Loucy (cell line): ENCODE measurements around the gene LIX1.

Source experiments
- H2AFZ ChIP-seq: fragments of 200-600 bp; sonication (generic); 2 replicates; pipeline ENCODE4 v1.6.0; 2016; ENCODE audit warnings: antibody characterized with exemption, mild to moderate bottlenecking, low read length, moderate library complexity
- H3F3A ChIP-seq: fragments of 200-600 bp; 2 replicates; pipeline ENCODE4 v1.6.0; 2016; ENCODE audit warnings: antibody characterized with exemption, low read depth, mild to moderate bottlenecking
- H3K27me3 ChIP-seq: fragments of 200-600 bp; sonication (generic); 2 replicates; pipeline ENCODE4 v1.6.1; 2014; ENCODE audit warnings: low read length, mild to moderate bottlenecking; ENCODE audit not compliant: insufficient read depth, poor library complexity, severe bottlenecking
- H3K36me3 ChIP-seq: fragments of 200-600 bp; sonication (generic); 2 replicates; pipeline ENCODE4 v1.6.1; 2016; ENCODE audit warnings: low read length; ENCODE audit not compliant: insufficient read depth
- H3K4me1 ChIP-seq: fragments of 200-600 bp; sonication (generic); 2 replicates; pipeline ENCODE4 v1.5.1; 2014; ENCODE audit warnings: low read length, mild to moderate bottlenecking; ENCODE audit not compliant: insufficient read depth, poor library complexity, severe bottlenecking
- H3K4me2 ChIP-seq: fragments of 200-600 bp; sonication (generic); 2 replicates; pipeline ENCODE4 v1.6.0; 2014; ENCODE audit warnings: antibody characterized with exemption, low read length, low read depth, mild to moderate bottlenecking; ENCODE audit not compliant: poor library complexity, severe bottlenecking
- H3K4me3 ChIP-seq: fragments of 200-600 bp; sonication (generic); 2 replicates; pipeline ENCODE4 v1.5.1; 2014; ENCODE audit warnings: low read length, mild to moderate bottlenecking, mixed read lengths; ENCODE audit not compliant: poor library complexity, severe bottlenecking
- H3K79me2 ChIP-seq: fragments of 200-600 bp; sonication (generic); 2 replicates; pipeline ENCODE4 v1.6.1; 2014; ENCODE audit warnings: low read length; ENCODE audit not compliant: insufficient read depth
- H3K9ac ChIP-seq: fragments of 200-600 bp; sonication (generic); 2 replicates; pipeline ENCODE4 v1.6.0; 2014; ENCODE audit warnings: mild to moderate bottlenecking, low read depth, low read length, moderate library complexity; ENCODE audit not compliant: poor library complexity, severe bottlenecking
- H3K9me2 ChIP-seq: fragments of 200-600 bp; sonication (generic); replicated peaks from 2 replicates; pipeline ENCODE4 v1.6.1; 2016; ENCODE audit warnings: low read depth, low read length, mixed read lengths
- H3K9me3 ChIP-seq: fragments of 200-600 bp; sonication (generic); 2 replicates; pipeline ENCODE4 v1.6.1; 2014; ENCODE audit warnings: mild to moderate bottlenecking, antibody characterized with exemption, low read length, low read depth; ENCODE audit not compliant: insufficient read depth
- H4K20me1 ChIP-seq: fragments of 200-600 bp; sonication (generic); 2 replicates; pipeline ENCODE4 v1.6.0; 2014; ENCODE audit warnings: antibody characterized with exemption, low read length, mild to moderate bottlenecking; ENCODE audit not compliant: insufficient read depth, poor library complexity, severe bottlenecking
- CTCF ChIP-seq: fragments of 200-600 bp; sonication (generic); conservative IDR thresholded peaks from 2 replicates; pipeline ENCODE4 v1.5.1; 2014; ENCODE audit warnings: mild to moderate bottlenecking, antibody characterized with exemption, low read length
- EZH2phosphoT487 ChIP-seq: fragments of 200-600 bp; IDR thresholded peaks from 2 replicates; pipeline ENCODE4 v1.6.1; 2018; ENCODE audit warnings: antibody characterized with exemption, mild to moderate bottlenecking, moderate library complexity, borderline replicate concordance

LIX1 gene

GRCh38 chr5:97112230-97112629, 30.2 kb downstream of the LIX1 start:
- Histone ChIP-seq H3K36me3 (no peaks in the 10 kb centered on the region), H3K9me3 (no peaks in the 10 kb centered on the region), H3K4me2 (no peak overlapping the region), H3K9me2 (no peaks in the 10 kb centered on the region), H3K4me1 (peaks cover 3% of the 10 kb centered on the region), H3K9ac (no peak overlapping the region), H3F3A (no peaks in the 10 kb centered on the region), H3K4me3 (no peak overlapping the region), H3K27me3 (no peaks in the 10 kb centered on the region), H2AFZ (no peak overlapping the region), H4K20me1 (no peaks in the 10 kb centered on the region), H3K79me2 (no peaks in the 10 kb centered on the region)
- no peak for TF ChIP-seq EZH2phosphoT487
- no peak for TF ChIP-seq CTCF

GRCh38 chr5:97111616-97112015, 30.8 kb downstream of the LIX1 start:
- no peaks in the 10 kb centered on the region for H3K9me3 ChIP-seq
- no peaks in the 10 kb centered on the region for H3K36me3 ChIP-seq
- H3F3A ChIP-seq: no peaks in the 10 kb centered on the region
- TF ChIP-seq EZH2phosphoT487 (no peak), CTCF (no peak)
- H3K4me2 ChIP-seq: peak overlapping the region; percentile 7
- no peak overlapping the region for H3K9ac ChIP-seq
- H3K27me3 ChIP-seq: no peaks in the 10 kb centered on the region
- no peaks in the 10 kb centered on the region for H3K9me2 ChIP-seq
- H2AFZ ChIP-seq: 0 out of 2 replicates have a peak overlapping the region, but pooled peaks have one; percentile 17
- peaks cover 3% of the 10 kb centered on the region for H3K4me1 ChIP-seq
- H3K79me2 ChIP-seq: no peaks in the 10 kb centered on the region
- H4K20me1 ChIP-seq: no peaks in the 10 kb centered on the region
- no peak overlapping the region for H3K4me3 ChIP-seq

DNA sequence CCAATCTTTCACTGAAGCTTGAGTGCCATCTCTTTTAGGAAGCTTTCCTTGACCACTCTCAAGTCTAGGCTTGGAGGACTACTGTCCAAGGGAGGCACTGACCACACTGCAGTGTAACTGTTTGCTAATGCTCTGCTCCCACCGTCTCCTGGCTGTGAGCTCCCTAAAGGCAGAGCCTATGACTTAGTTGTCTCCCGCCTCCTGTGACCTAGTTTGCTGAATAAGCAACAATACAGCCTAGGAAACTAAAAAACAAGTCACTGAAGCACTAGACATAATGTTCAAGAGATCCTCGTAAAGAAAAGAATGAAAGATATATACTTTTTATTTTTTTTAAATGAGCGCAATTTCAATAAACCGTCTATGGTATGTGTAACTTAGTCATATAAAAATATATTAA, 31.4 kb downstream of the LIX1 start:
- H3F3A ChIP-seq: no peaks in the 10 kb centered on the region
- no peaks in the 10 kb centered on the region for H3K9me2 ChIP-seq
- no peaks in the 10 kb centered on the region for H3K79me2 ChIP-seq
- H3K4me3 ChIP-seq: no peak overlapping the region
- no peaks in the 10 kb centered on the region for H3K9me3 ChIP-seq
- H3K27me3 ChIP-seq: no peaks in the 10 kb centered on the region
- no peak overlapping the region for H3K9ac ChIP-seq
- H4K20me1 ChIP-seq: no peaks in the 10 kb centered on the region
- no peak overlapping the region for H2AFZ ChIP-seq
- TF ChIP-seq CTCF (no peak), EZH2phosphoT487 (no peak)
- H3K36me3 ChIP-seq: no peaks in the 10 kb centered on the region
- peaks cover 3% of the 10 kb centered on the region for H3K4me1 ChIP-seq
- H3K4me2 ChIP-seq: no peak overlapping the region
